ENCODE measurements around the gene RFX1.

The RFX1 gene

DNA sequence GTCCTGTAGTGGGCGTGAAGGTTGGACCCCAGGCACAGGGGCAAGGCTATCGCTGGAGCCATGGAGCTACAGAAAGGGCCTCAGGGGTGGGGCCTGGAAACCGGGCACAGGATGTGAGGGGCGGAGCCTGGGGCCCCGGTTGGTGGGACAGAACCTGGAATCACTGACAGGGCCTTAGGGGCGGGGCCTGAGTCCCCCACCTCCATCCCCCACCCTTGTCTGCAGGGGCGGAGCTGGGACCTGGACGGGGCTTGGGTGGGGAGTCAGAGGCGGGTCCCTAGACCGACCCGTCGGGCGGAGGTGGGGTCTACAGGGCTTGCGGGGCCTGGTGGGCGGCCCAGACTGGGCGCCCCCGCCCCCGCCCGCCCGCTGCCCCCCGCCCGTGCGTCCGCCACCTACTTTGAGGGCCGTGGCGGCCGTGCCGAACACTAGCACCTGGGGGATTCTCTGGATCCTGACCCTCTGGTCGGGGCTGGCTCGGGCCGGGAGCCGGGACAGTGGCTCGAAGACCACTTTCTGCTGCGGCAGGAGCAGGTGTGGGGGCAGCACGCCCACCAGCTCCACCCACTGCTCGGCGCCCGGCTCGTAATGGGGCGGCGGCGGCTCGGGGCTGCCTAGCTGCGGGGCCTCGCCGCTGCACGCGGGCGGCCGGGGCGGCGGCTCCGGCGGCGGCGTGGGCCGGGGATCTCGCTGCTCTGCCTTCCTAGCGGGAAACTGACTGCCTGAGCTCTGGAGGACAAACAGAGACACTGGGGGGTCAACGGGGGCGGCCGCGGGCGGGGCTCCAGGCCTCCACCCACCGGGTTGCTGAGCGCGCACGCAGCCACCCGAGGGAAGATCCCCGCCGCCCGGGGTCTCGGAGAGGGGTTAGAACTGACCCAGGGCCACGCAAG lies 27.5 kb downstream of the RFX1 start:
- Histone ChIP-seq H3K9ac (no peak overlapping the region), H3K36me3 (ENCODE audit: control insufficient read depth, insufficient read depth, low read length) (no peaks in the 10 kb centered on the region)

DNA sequence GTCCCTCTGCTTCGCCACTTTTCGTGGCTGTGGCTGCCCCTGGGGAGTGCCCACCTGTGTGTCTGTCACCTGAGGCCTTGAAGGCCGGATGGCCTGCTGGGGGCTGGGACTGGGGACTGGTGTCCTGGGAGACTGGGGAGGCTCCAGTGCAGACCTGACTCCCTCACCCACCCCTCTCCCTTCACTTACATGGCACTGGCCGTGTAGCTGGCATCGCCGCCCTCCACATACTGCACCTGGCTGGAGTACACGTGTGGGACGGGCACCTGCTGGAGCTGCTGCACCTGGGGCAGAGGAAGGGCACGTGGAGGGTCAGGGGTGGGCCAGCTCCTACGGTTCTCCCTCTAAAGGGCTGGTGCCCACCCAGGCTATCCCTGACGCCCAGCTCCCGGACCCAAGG lies 28.3 kb downstream of the RFX1 start:
- Histone ChIP-seq H3K4me3 (ENCODE audit: low read depth, low read length) (no peak overlapping the region), H2AFZ (no peak overlapping the region), H3K4me1 (peaks cover 40% of the 10 kb centered on the region), H3K4me2 (ENCODE audit: low read length) (peak overlapping the region; percentile 70), H3K9ac (no peak overlapping the region), H3K79me2 (peaks cover 3% of the 10 kb centered on the region), H3K36me3 (ENCODE audit: control insufficient read depth, insufficient read depth, low read length) (no peaks in the 10 kb centered on the region), H3K27ac (no peak overlapping the region), H3K27me3 (ENCODE audit: control insufficient read depth, insufficient read depth, low read length) (no peaks in the 10 kb centered on the region), H3K9me3 (ENCODE audit: control insufficient read depth, low read length) (no peaks in the 10 kb centered on the region)
- TF ChIP-seq, protein P1, sequence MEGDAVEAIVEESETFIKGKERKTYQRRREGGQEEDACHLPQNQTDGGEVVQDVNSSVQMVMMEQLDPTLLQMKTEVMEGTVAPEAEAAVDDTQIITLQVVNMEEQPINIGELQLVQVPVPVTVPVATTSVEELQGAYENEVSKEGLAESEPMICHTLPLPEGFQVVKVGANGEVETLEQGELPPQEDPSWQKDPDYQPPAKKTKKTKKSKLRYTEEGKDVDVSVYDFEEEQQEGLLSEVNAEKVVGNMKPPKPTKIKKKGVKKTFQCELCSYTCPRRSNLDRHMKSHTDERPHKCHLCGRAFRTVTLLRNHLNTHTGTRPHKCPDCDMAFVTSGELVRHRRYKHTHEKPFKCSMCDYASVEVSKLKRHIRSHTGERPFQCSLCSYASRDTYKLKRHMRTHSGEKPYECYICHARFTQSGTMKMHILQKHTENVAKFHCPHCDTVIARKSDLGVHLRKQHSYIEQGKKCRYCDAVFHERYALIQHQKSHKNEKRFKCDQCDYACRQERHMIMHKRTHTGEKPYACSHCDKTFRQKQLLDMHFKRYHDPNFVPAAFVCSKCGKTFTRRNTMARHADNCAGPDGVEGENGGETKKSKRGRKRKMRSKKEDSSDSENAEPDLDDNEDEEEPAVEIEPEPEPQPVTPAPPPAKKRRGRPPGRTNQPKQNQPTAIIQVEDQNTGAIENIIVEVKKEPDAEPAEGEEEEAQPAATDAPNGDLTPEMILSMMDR (IDR thresholded peaks at IDR 0.05), result no peak

More for the DNA sequence above, 27.5 kb downstream of the RFX1 start:
- H3K79me2 ChIP-seq, result peaks cover 3% of the 10 kb centered on the region
- TF ChIP-seq, protein P1 (IDR thresholded peaks at IDR 0.05), result no peak
- H3K4me2 ChIP-seq (ENCODE audit: low read length), result peak overlapping the region; percentile 70
- H3K4me1 ChIP-seq, result peaks cover 48% of the 10 kb centered on the region
- H3K27me3 ChIP-seq (ENCODE audit: control insufficient read depth, insufficient read depth, low read length), result no peaks in the 10 kb centered on the region
- no peak overlapping the region for H3K27ac ChIP-seq
- H3K4me3 ChIP-seq (ENCODE audit: low read depth, low read length), result peak overlapping the region; percentile 38
- H2AFZ ChIP-seq, result no peak overlapping the region
- H3K9me3 ChIP-seq (ENCODE audit: control insufficient read depth, low read length), result no peaks in the 10 kb centered on the region

DNA sequence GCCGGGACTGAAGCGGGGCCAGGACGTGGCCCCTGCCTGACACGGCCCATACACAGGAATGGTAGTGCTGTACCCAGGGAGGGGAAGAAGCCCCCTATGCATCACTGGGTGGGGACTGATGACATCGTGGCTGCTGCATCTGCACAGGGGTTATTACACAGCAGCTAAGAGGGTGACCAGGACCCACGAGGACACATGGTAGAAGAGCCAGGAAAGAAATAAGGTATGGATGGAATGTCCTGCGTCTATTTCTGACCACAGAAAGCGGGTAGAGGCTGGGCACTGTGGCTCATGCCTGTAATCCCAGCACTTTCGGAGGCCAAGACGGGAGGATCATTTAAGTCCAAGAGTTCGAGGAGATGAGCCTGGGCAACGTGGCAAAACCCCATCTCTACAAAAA lies 29.7 kb downstream of the RFX1 start:
- Histone ChIP-seq H3K36me3 (ENCODE audit: control insufficient read depth, insufficient read depth, low read length) (no peaks in the 10 kb centered on the region), H3K9ac (no peak overlapping the region), H3K9me3 (ENCODE audit: control insufficient read depth, low read length) (no peaks in the 10 kb centered on the region), H3K27ac (no peak overlapping the region), H3K4me3 (ENCODE audit: low read depth, low read length) (no peak overlapping the region), H3K4me1 (peaks cover 27% of the 10 kb centered on the region), H2AFZ (no peak overlapping the region), H3K79me2 (peaks cover 3% of the 10 kb centered on the region), H3K27me3 (ENCODE audit: control insufficient read depth, insufficient read depth, low read length) (no peaks in the 10 kb centered on the region), H3K4me2 (ENCODE audit: low read length) (no peak overlapping the region)
- TF ChIP-seq, protein P1 (IDR thresholded peaks at IDR 0.05), result no peak

DNA sequence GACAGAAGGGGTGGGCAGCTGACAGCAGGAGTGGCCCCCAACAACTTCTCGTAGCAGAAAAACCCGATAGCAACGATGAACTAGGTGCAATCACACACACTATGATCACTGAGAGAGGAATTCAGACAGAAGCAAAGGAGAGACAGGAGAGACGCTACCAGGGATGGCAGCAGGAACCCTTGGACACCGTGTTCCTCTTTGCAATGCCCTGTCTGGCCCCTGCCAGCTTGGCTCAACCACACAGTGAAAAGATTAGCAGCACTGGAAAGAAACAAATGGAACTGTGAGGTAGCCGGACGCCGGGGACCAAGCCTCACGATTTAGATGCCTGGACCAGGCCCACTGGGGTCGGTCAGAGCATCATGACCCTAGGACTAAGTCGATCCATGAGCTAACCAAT lies 30.2 kb downstream of the RFX1 start:
- no peak overlapping the region for H2AFZ ChIP-seq
- H3K4me3 ChIP-seq (ENCODE audit: low read depth, low read length), result no peak overlapping the region
- no peaks in the 10 kb centered on the region for H3K36me3 ChIP-seq (ENCODE audit: control insufficient read depth, insufficient read depth, low read length)
- H3K9ac ChIP-seq, result no peak overlapping the region
- TF ChIP-seq, protein P1 (IDR thresholded peaks at IDR 0.05), result no peak
- no peak overlapping the region for H3K4me2 ChIP-seq (ENCODE audit: low read length)
- H3K27me3 ChIP-seq (ENCODE audit: control insufficient read depth, insufficient read depth, low read length), result no peaks in the 10 kb centered on the region
- H3K79me2 ChIP-seq, result peaks cover 3% of the 10 kb centered on the region
- no peaks in the 10 kb centered on the region for H3K9me3 ChIP-seq (ENCODE audit: control insufficient read depth, low read length)
- H3K4me1 ChIP-seq, result peaks cover 22% of the 10 kb centered on the region
- H3K27ac ChIP-seq, result no peak overlapping the region
